Ascending aorta (tissue), 2 donors: ENCODE data around the gene PALM. TPM values are rescaled to one million over a fixed set of nuclear protein-coding genes. Genes with fewer than 3 reads are reported as not detected.

Source experiments
- DNase-seq, 2 donors: peaks; one replicate each; pipeline ENCODE4 v3.0.0-alpha.2; 2019; ENCODE audit warnings: low spot score in 2 of 2
- H3K27ac ChIP-seq, 2 donors: fragments of 200-600 bp; sonication (generic); one replicate each; pipeline ENCODE4 v1.5.1; 2016 to 2017; ENCODE audit warnings: mild to moderate bottlenecking in 1 of 2
- H3K27me3 ChIP-seq: fragments of 200-600 bp; sonication (generic); one replicate; pipeline ENCODE4 v1.5.1; 2017
- H3K36me3 ChIP-seq, 2 donors: fragments of 200-600 bp; sonication (generic); one replicate each; pipeline ENCODE4 v1.5.1; 2016
- H3K4me1 ChIP-seq, 2 donors: fragments of 200-600 bp; sonication (generic); one replicate each; pipeline ENCODE4 v1.5.1; 2016 to 2017; ENCODE audit warnings: mild to moderate bottlenecking in 1 of 2
- H3K4me3 ChIP-seq, 2 donors: fragments of 200-600 bp; sonication (generic); one replicate each; pipeline ENCODE4 v1.5.1; 2016 to 2017; ENCODE audit warnings: mild to moderate bottlenecking in 1 of 2
- H3K9me3 ChIP-seq, 2 donors: fragments of 200-600 bp; sonication (generic); one replicate each; pipeline ENCODE4 v1.5.1; 2016
- CTCF ChIP-seq, 3 experiments: fragments of 200-600 bp in 2 of 3; fragments of 450-650 bp in 1 of 3; sonication (generic) in 2 of 3; IDR thresholded peaks; one replicate each; pipeline ENCODE4 v1.5.1; 2016 to 2019; ENCODE audit warnings: antibody characterized with exemption in 3 of 3, mild to moderate bottlenecking in 1 of 3, moderate library complexity in 1 of 3
- intact Hi-C: fragments of 100-400 bp; cut with DNase I; formaldehyde crosslinking; loops from one replicate; pipeline ENCODE4 v1.15.1; 2023
- total RNA-seq: library from RNA; depleted of rRNA; stranded (reverse); fragments of >200 nt; gene quantifications from one replicate; pipeline ENCODE4 v1.1.0, GENCODE V29; 2016

The PALM gene
- total RNA-seq, 1 donor from 2014 or later = 107 TPM

GRCh38 chr19:731000-731399, 22.3 kb downstream of the PALM start:
- no peak for DNase-seq
- H3K4me1 ChIP-seq = no peaks in the 10 kb centered on the region
- no peaks in the 10 kb centered on the region for H3K36me3 ChIP-seq
- H3K27ac ChIP-seq = no peak overlapping the region
- H3K9me3 ChIP-seq = no peaks in the 10 kb centered on the region
- no peak for TF ChIP-seq CTCF (IDR thresholded peaks at IDR 0.05)
- no peak overlapping the region for H3K4me3 ChIP-seq
- H3K27me3 ChIP-seq = no peaks in the 10 kb centered on the region
- intact Hi-C loops = loop anchor here (5.0 kb wide), 1 partner anchor 49 kb away; no protein-coding TSS in a partner anchor

- intact Hi-C loops = loop anchor here (5.0 kb wide), 1 partner anchor 50 kb away; no protein-coding TSS in a partner anchor
- no peak for TF ChIP-seq CTCF (IDR thresholded peaks at IDR 0.05)
- Histone ChIP-seq H3K27ac (no peak overlapping the region), H3K4me1 (no peaks in the 10 kb centered on the region), H3K27me3 (no peaks in the 10 kb centered on the region), H3K36me3 (no peaks in the 10 kb centered on the region), H3K4me3 (no peak overlapping the region), H3K9me3 (no peaks in the 10 kb centered on the region)
- DNase-seq = no peak
These were observed 23.7 kb downstream of the PALM start for GRCh38 chr19:732148-733069.

- intact Hi-C loops = loop anchor here (1.0 to 5.0 kb wide), 2 partner anchors 52 to 69 kb away; no protein-coding TSS in a partner anchor
- Histone ChIP-seq H3K27ac (no peak overlapping the region), H3K36me3 (no peaks in the 10 kb centered on the region)
These were observed 26.0 kb downstream of the PALM start for GRCh38 chr19:734716-735115.

GRCh38 chr19:736125-736524, 27.4 kb downstream of the PALM start:
- Histone ChIP-seq H3K9me3 (no peaks in the 10 kb centered on the region), H3K27ac (no peak overlapping the region), H3K27me3 (no peaks in the 10 kb centered on the region), H3K36me3 (no peaks in the 10 kb centered on the region), H3K4me3 (no peak overlapping the region), H3K4me1 (no peaks in the 10 kb centered on the region)
- no peak for DNase-seq
- no peak for TF ChIP-seq CTCF (IDR thresholded peaks at IDR 0.05)
- intact Hi-C loops = no loop called here

More at GRCh38 chr19:734716-735115, 26.0 kb downstream of the PALM start:
- no peaks in the 10 kb centered on the region for H3K9me3 ChIP-seq
- no peaks in the 10 kb centered on the region for H3K4me1 ChIP-seq
- TF ChIP-seq CTCF (IDR thresholded peaks at IDR 0.05) = no peak
- no peak for DNase-seq
- H3K27me3 ChIP-seq = no peaks in the 10 kb centered on the region
- no peak overlapping the region for H3K4me3 ChIP-seq

- Histone ChIP-seq H3K27me3 (no peaks in the 10 kb centered on the region), H3K27ac (no peak overlapping the region), H3K4me1 (no peaks in the 10 kb centered on the region), H3K4me3 (no peak overlapping the region), H3K9me3 (no peaks in the 10 kb centered on the region), H3K36me3 (no peaks in the 10 kb centered on the region)
- TF ChIP-seq CTCF (IDR thresholded peaks at IDR 0.05) = peak in 2 of 3 experiments; percentile 41 to 51
- intact Hi-C loops = no loop called here
- DNase-seq = no peak
These were observed 28.9 kb downstream of the PALM start for GRCh38 chr19:737591-738093.
